ENCODE data around the gene FZD2.

GRCh38 chr17:44598932-44599297 is 41.6 kb downstream of the FZD2 start:
- TF ChIP-seq CTCF (IDR thresholded peaks at IDR 0.05; ENCODE audit: low read length) (no peak), EZH2phosphoT487 (IDR thresholded peaks at IDR 0.05; ENCODE audit: low read length) (no peak), EZH2 (optimal IDR thresholded peaks at IDR 0.05; ENCODE audit: low read depth, low read length) (no peak)
